Hepatocyte (in vitro differentiated cells): Measurements from ENCODE around the gene MRPL57. TPM values are rescaled to one million over a fixed set of nuclear protein-coding genes. Genes with fewer than 3 reads are reported as not detected.
"Not testable (repeated sequence)": the region's sequence is repeated elsewhere in the genome, so short reads cannot be mapped to it uniquely, and the experiment has no call there.

Source experiments
- DNase-seq: peaks from one replicate; pipeline ENCODE4 v3.0.0-alpha.2; 2016; ENCODE audit warnings: low spot score
- H2AFZ ChIP-seq: fragments of 200-600 bp; sonication (generic); 2 replicates; pipeline ENCODE4 v1.6.0; 2016; ENCODE audit warnings: antibody characterized with exemption, mild to moderate bottlenecking
- H3K27ac ChIP-seq: fragments of 200-600 bp; sonication (generic); 2 replicates; pipeline ENCODE4 v1.5.1; 2016; ENCODE audit warnings: mild to moderate bottlenecking
- H3K27me3 ChIP-seq: fragments of 200-600 bp; sonication (generic); 2 replicates; pipeline ENCODE4 v1.6.1; 2016
- H3K36me3 ChIP-seq: fragments of 200-600 bp; sonication (generic); replicated peaks from 2 replicates; pipeline ENCODE4 v1.5.1; 2016; ENCODE audit warnings: low read depth; ENCODE audit not compliant: insufficient read depth
- H3K4me1 ChIP-seq: fragments of 200-600 bp; sonication (generic); 2 replicates; pipeline ENCODE4 v1.5.1; 2016; ENCODE audit warnings: mild to moderate bottlenecking, moderate library complexity; ENCODE audit not compliant: insufficient read depth
- H3K4me2 ChIP-seq: fragments of 200-600 bp; sonication (generic); 2 replicates; pipeline ENCODE4 v1.6.0; 2016
- H3K4me3 ChIP-seq: fragments of 200-600 bp; sonication (generic); 2 replicates; pipeline ENCODE4 v1.5.1; 2016; ENCODE audit warnings: mild to moderate bottlenecking
- H3K79me2 ChIP-seq: fragments of 200-600 bp; sonication (generic); 2 replicates; pipeline ENCODE4 v1.6.0; 2017; ENCODE audit warnings: mild to moderate bottlenecking
- H3K9me2 ChIP-seq: fragments of 200-600 bp; sonication (generic); replicated peaks from 2 replicates; pipeline ENCODE4 v1.6.0; 2017; ENCODE audit warnings: mild to moderate bottlenecking; ENCODE audit not compliant: insufficient read depth
- H3K9me3 ChIP-seq: fragments of 200-600 bp; sonication (generic); 2 replicates; pipeline ENCODE4 v1.5.1; 2016; ENCODE audit warnings: low read depth, mild to moderate bottlenecking
- H4K20me1 ChIP-seq: fragments of 200-600 bp; sonication (generic); 2 replicates; pipeline ENCODE4 v1.6.0; 2016; ENCODE audit warnings: mild to moderate bottlenecking; ENCODE audit not compliant: insufficient read depth, poor library complexity, severe bottlenecking
- CTCF ChIP-seq: fragments of 200-600 bp; sonication (generic); IDR thresholded peaks from 2 replicates; pipeline ENCODE4 v1.5.1; 2016; ENCODE audit warnings: antibody characterized with exemption, mild to moderate bottlenecking; ENCODE audit not compliant: poor library complexity
- EZH2 ChIP-seq: fragments of 200-600 bp; sonication (generic); IDR thresholded peaks from 2 replicates; pipeline ENCODE4 v1.6.1; 2016; ENCODE audit warnings: antibody characterized with exemption, mild to moderate bottlenecking, borderline replicate concordance
- EZH2phosphoT487 ChIP-seq: fragments of 200-600 bp; sonication (generic); IDR thresholded peaks from one replicate; pipeline ENCODE4 v1.6.1; 2018; ENCODE audit warnings: antibody characterized with exemption, mild to moderate bottlenecking, low read depth, moderate library complexity; ENCODE audit not compliant: unreplicated experiment, severe bottlenecking
- WGBS: methylation state at CpG from one replicate; pipeline ENCODE4 v1.1.6; 2016; ENCODE audit warnings: low lambda C conversion rate; ENCODE audit errors: missing lambda C conversion rate; 5-methylcytosine and 5-hydroxymethylcytosine counted together
- polyA plus RNA-seq: library from polyadenylated mRNA; unstranded; fragments of >200 nt; fragmentation: Nextera tagmentation; extraction: Ambion mirVana; gene quantifications from 2 replicates; pipeline ENCODE4 v1.2.1, GENCODE V29; 2016
- total RNA-seq: library from RNA; depleted of rRNA; stranded (reverse); fragments of >200 nt; gene quantifications from 2 replicates; pipeline ENCODE4 v1.2.3, GENCODE V29; 2014

The MRPL57 gene
- total and polyA plus RNA-seq, 2 experiments from 2014 or later: 25.1 to 57.1 TPM

GRCh38 chr13:21198391-21198790, 21.9 kb downstream of the MRPL57 start:
- H3K4me2 ChIP-seq, H3K27ac ChIP-seq, H2AFZ ChIP-seq, H3K36me3 ChIP-seq, H3K4me3 ChIP-seq, DNase-seq, H3K9me2 ChIP-seq, H4K20me1 ChIP-seq, H3K9me3 ChIP-seq, H3K79me2 ChIP-seq, H3K4me1 ChIP-seq, H3K27me3 ChIP-seq: not testable (repeated sequence)
- 87% methylated on average over 4 of the region's 4 CpGs for WGBS

GRCh38 chr13:21201456-21202190, 25.2 kb downstream of the MRPL57 start:
- not testable (repeated sequence) for H3K27me3 ChIP-seq, H3K4me1 ChIP-seq, H3K27ac ChIP-seq, DNase-seq, H3K9me2 ChIP-seq, H3K9me3 ChIP-seq, H3K36me3 ChIP-seq, H4K20me1 ChIP-seq, H2AFZ ChIP-seq, H3K79me2 ChIP-seq, H3K4me3 ChIP-seq, H3K4me2 ChIP-seq

- H3K36me3 ChIP-seq: no peaks in the 10 kb centered on the region
- H3K27ac ChIP-seq: no peak overlapping the region
- H3K27me3 ChIP-seq: no peaks in the 10 kb centered on the region
- no peaks in the 10 kb centered on the region for H3K79me2 ChIP-seq
- H4K20me1 ChIP-seq: no peaks in the 10 kb centered on the region
- no peak overlapping the region for H3K4me2 ChIP-seq
- no peak for TF ChIP-seq EZH2phosphoT487
- TF ChIP-seq CTCF: no peak
- TF ChIP-seq EZH2: no peak
- H3K9me2 ChIP-seq: no peaks in the 10 kb centered on the region
- no peak for DNase-seq
- H3K9me3 ChIP-seq: no peaks in the 10 kb centered on the region
- H2AFZ ChIP-seq: no peak overlapping the region
- H3K4me3 ChIP-seq: no peak overlapping the region
- 68% methylated on average over 3 of the region's 3 CpGs for WGBS
- no peaks in the 10 kb centered on the region for H3K4me1 ChIP-seq
Observed at GRCh38 chr13:21202767-21203531, 26.5 kb downstream of the MRPL57 start.

GRCh38 chr13:21208652-21209154, 32.2 kb downstream of the MRPL57 start:
- TF ChIP-seq EZH2 (no peak), EZH2phosphoT487 (no peak), CTCF (no peak)
- Histone ChIP-seq H3K4me3 (no peak overlapping the region), H3K27ac (no peak overlapping the region), H4K20me1 (no peaks in the 10 kb centered on the region), H3K9me3 (no peaks in the 10 kb centered on the region), H2AFZ (no peak overlapping the region), H3K27me3 (no peaks in the 10 kb centered on the region), H3K4me1 (no peaks in the 10 kb centered on the region), H3K36me3 (no peaks in the 10 kb centered on the region), H3K9me2 (no peaks in the 10 kb centered on the region), H3K4me2 (no peak overlapping the region), H3K79me2 (no peaks in the 10 kb centered on the region)
- DNase-seq: no peak
- WGBS: 90% methylated on average over 3 of the region's 3 CpGs
